Kidney (tissue), 14 donors: ENCODE measurements around the gene RPL15. TPM values are rescaled to one million over a fixed set of nuclear protein-coding genes. Genes with fewer than 3 reads are reported as not detected.

ENCODE experiments used
- DNase-seq, 5 donors: peaks; one replicate each; pipeline ENCODE4 v3.0.0-alpha.2; 2013 to 2020
- FAIRE-seq: peaks from 2 replicates; lab custom pipeline; 2012; peaks lifted over from hg19 to GRCh38; lab: Jason Lieb, UNC
- H3K27ac ChIP-seq, 2 donors: one replicate each; pipeline ENCODE4 v1.7.0; 2013; ENCODE audit warnings: low read depth in 2 of 2, low read length in 2 of 2, inconsistent platforms in 1 of 2
- H3K27me3 ChIP-seq: one replicate; pipeline ENCODE4 v1.7.1; 2013; ENCODE audit warnings: low read length, inconsistent platforms; ENCODE audit not compliant: control insufficient read depth, insufficient read depth
- H3K36me3 ChIP-seq, 3 donors: one replicate each; pipeline versions ENCODE4 v1.7.0 to v1.7.1; 2013; ENCODE audit warnings: low read length in 3 of 3, control low read depth in 1 of 3, inconsistent platforms in 1 of 3; ENCODE audit not compliant: insufficient read depth in 3 of 3, control insufficient read depth in 2 of 3
- H3K4me1 ChIP-seq, 3 donors: one replicate each; pipeline versions ENCODE4 v1.7.0 to v1.7.1; 2013; ENCODE audit warnings: low read length in 3 of 3, inconsistent platforms in 1 of 3, low read depth in 1 of 3; ENCODE audit not compliant: control insufficient read depth in 2 of 3, insufficient read depth in 2 of 3
- H3K4me3 ChIP-seq, 3 donors: one replicate each; pipeline versions ENCODE4 v1.7.0 to v1.8.1; 2013; ENCODE audit warnings: low read length in 3 of 3, control low read depth in 1 of 3, inconsistent platforms in 1 of 3
- H3K9ac ChIP-seq, 3 donors: one replicate each; pipeline versions ENCODE4 v1.7.0 to v1.7.1; 2013; ENCODE audit warnings: low read length in 3 of 3, control low read depth in 1 of 3, inconsistent platforms in 1 of 3
- H3K9me3 ChIP-seq, 3 donors: one replicate each; pipeline versions ENCODE4 v1.7.0 to v1.7.1; 2013; ENCODE audit warnings: low read length in 3 of 3, control low read depth in 1 of 3, inconsistent platforms in 1 of 3; ENCODE audit not compliant: control insufficient read depth in 2 of 3, insufficient read depth in 1 of 3
- intact Hi-C: fragments of 100-400 bp; cut with DNase I; formaldehyde crosslinking; loops from one replicate; pipeline ENCODE4 v1.11.1; 2022
- polyA plus RNA-seq: library from polyadenylated mRNA; stranded (reverse); fragments of 350-450 nt; fragmentation: Illumina TruSeq; extraction: RNeasy Lipid Tissue Mini Kit (QIAGEN cat#74804); gene quantifications from one replicate; pipeline ENCODE4 v1.2.3, GENCODE V29; 2014; ENCODE audit warnings: low read depth, low replicate concordance; ENCODE audit not compliant: insufficient read depth
- total RNA-seq: library from RNA; stranded (reverse); fragmentation: NEBNext Ultra II Directional; extraction: Animal tissue kit (Norgen Biotek cat#: 25700); gene quantifications from one replicate; pipeline ENCODE4 v1.2.1, GENCODE V29; 2021
- TF ChIP-seq, protein P1 (sequence below): IDR thresholded peaks from 3 replicates; pipeline ENCODE4 v1.5.1; 2012; ENCODE audit warnings: mild to moderate bottlenecking, moderate library complexity, borderline replicate concordance; ENCODE audit not compliant: insufficient read depth; ENCODE audit errors: extremely low read depth
- donor health status: control.
- donor health status: control.
- donor health status: control.
- donor health status: control.
- donor health status: control.
- donor health status: DM: yes; HTN: yes; CAD: no.
- donor health status: Normal renal cell carcinoma (clear cell type).

Gene RPL15
- total and polyA plus RNA-seq, 2 donors from 2014 or later, result 1,508 to 2,114 TPM

DNA sequence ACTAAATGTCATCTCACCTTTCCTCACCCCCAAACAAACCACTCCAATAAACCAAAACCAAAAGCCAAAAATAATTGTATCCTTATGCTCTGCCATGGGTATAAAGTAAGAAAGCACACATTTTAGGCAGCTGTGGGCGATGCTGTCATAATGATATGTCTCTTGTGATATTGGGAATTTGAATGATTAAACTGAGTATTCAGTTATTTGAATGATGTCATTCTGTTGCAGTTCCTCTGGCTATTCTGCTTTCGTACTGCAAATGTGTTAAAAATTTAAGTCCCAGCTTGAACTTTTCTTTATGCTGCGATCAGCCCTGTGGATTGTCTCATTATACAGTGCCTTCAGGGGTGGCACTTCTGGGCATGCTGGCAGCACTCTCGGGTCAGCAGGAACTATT, 17.3 kb downstream of the RPL15 start:
- Histone ChIP-seq H3K4me3 (no peak overlapping the region), H3K4me1 (no peaks in the 10 kb centered on the region), H3K9ac (no peak overlapping the region), H3K36me3 (no peaks in the 10 kb centered on the region), H3K27ac (no peak overlapping the region), H3K9me3 (no peaks in the 10 kb centered on the region), H3K27me3 (no peaks in the 10 kb centered on the region)
- FAIRE-seq (no peak), DNase-seq (no peak)
- intact Hi-C loops, result no loop called here
- TF ChIP-seq, protein P1, sequence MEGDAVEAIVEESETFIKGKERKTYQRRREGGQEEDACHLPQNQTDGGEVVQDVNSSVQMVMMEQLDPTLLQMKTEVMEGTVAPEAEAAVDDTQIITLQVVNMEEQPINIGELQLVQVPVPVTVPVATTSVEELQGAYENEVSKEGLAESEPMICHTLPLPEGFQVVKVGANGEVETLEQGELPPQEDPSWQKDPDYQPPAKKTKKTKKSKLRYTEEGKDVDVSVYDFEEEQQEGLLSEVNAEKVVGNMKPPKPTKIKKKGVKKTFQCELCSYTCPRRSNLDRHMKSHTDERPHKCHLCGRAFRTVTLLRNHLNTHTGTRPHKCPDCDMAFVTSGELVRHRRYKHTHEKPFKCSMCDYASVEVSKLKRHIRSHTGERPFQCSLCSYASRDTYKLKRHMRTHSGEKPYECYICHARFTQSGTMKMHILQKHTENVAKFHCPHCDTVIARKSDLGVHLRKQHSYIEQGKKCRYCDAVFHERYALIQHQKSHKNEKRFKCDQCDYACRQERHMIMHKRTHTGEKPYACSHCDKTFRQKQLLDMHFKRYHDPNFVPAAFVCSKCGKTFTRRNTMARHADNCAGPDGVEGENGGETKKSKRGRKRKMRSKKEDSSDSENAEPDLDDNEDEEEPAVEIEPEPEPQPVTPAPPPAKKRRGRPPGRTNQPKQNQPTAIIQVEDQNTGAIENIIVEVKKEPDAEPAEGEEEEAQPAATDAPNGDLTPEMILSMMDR, result no peak

DNA sequence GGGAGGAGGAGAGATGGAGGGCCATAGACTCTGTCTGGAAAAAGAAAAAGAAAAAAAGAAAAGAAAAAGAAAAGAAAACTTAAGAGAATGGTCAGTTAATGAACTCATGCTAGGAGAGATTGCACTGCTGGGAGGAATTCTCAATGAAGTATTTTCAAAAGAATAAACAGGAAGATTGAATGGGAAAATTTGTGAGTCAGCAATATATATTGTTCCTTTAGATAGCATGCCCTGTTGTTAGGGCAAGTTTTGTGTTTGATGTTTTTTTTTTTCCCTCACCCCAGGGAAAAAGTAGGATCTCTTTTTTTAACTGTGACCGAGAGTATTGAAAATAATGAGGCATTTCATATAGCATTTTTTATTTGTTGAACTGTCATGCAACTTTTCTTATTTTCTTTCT, 20.4 kb downstream of the RPL15 start:
- no peak overlapping the region for H3K9ac ChIP-seq
- H3K36me3 ChIP-seq, result no peaks in the 10 kb centered on the region
- no peaks in the 10 kb centered on the region for H3K9me3 ChIP-seq
- no peak overlapping the region for H3K27ac ChIP-seq
- DNase-seq (no peak), FAIRE-seq (no peak)
- intact Hi-C loops, result no loop called here
- H3K4me3 ChIP-seq, result no peak overlapping the region
- TF ChIP-seq, protein P1, result no peak
- no peaks in the 10 kb centered on the region for H3K4me1 ChIP-seq
- no peaks in the 10 kb centered on the region for H3K27me3 ChIP-seq

DNA sequence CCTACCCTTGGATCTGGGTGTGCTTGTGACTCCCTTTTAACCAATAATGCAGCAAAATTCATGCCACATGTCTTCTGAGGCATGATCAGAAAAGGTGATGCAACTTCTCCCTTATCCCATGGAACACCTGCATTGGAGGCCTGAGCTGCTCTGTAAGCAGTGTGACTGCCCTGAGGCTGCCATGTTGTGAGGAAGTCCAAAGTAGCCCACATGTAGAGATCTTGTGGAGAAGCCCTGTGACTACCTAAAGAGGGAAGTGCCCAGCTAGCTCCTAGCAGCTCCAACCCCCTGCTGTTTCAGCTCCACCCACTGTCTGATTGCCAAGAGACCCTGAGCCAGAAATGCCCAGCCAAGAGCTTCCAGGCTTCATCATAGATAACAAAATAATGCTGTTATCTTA, 21.8 kb downstream of the RPL15 start:
- H3K4me1 ChIP-seq, result no peaks in the 10 kb centered on the region
- no peak overlapping the region for H3K4me3 ChIP-seq
- FAIRE-seq (no peak), DNase-seq (no peak)
- intact Hi-C loops, result no loop called here
- H3K9me3 ChIP-seq, result no peaks in the 10 kb centered on the region
- no peaks in the 10 kb centered on the region for H3K27me3 ChIP-seq
- H3K9ac ChIP-seq, result no peak overlapping the region
- no peak overlapping the region for H3K27ac ChIP-seq
- TF ChIP-seq, protein P1, result no peak
- no peaks in the 10 kb centered on the region for H3K36me3 ChIP-seq

DNA sequence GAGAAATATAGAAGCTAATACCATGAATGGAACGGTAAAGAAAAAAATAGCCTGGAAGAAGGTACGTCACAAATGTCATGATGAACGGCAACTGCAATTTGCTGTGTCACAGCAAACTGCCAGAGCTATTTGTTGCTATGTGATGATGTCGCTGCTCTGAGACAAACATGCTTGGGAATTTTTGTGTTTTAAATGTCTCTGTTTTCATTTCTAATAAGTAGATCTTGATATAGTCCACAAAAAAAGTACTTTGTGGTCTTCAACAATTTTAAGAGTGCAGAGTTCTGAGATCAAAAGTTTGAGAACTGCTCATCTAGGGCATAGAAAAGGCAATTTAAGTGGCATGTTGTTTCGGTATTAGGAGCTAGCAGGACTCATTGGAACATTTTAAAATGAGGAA, 23.8 kb downstream of the RPL15 start:
- Histone ChIP-seq H3K4me3 (no peak overlapping the region), H3K36me3 (no peaks in the 10 kb centered on the region), H3K27ac (no peak overlapping the region), H3K9me3 (no peaks in the 10 kb centered on the region), H3K27me3 (no peaks in the 10 kb centered on the region), H3K9ac (no peak overlapping the region), H3K4me1 (peaks cover 0 to 2% (median 0%) of the 10 kb centered on the region in 3 donors)
- FAIRE-seq (no peak), DNase-seq (no peak)
- intact Hi-C loops, result no loop called here
- TF ChIP-seq, protein P1, result no peak
